ENCODE data around the gene TMED1. TPM values are rescaled to one million over a fixed set of nuclear protein-coding genes. Genes with fewer than 3 reads are reported as not detected.

TMED1 gene
- 42.0 and 48.8 TPM in 2 replicates for total RNA-seq

DNA sequence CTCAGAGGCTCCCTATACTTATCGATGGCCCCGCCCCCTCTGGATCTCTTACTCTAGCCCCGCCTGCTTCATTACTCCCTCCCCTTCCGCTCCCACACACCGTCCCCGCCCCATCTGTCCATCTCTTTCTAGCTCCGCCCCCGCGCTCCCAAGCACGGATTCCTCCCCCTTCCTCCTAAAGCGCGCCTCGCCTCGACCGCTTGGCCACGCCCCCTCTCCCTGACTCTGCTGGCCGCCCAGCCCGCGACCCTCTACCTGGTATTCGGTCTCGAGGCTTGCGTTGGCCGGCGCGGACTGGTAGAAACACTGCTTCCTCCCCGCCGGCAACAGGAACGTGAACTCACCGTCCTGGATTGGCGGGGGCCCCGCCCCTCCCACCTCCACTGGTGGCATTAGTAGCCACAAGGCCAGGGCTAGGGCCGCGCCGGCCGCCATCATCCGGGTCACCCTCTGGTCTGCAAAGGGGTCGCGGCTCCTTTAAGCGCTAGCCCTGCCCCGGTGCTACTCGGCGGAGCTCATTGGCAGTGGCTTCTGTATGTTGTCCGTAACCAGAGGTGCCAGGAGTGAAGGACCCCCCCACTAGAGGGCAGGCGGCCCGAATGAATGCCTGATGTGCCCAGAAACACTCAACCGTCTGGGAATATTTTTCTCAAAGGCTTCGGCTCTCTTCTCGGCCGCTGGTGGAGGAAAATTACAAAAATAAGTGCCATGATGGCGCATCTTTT is at the start of gene TMED1:
Gene TMED1, minus strand, starts transcription at position 459 of the 725 bp plus-strand sequence. Its CDS starts 21 bp downstream, at position 438.

GRCh38 chr19:10870955-10871603 is 35.1 kb upstream of the TMED1 start, which contains the start of gene CARM1:
CARM1 (plus strand) TSS chr19:10871553; CDS start chr19:10871703, 150 bp downstream.

DNA sequence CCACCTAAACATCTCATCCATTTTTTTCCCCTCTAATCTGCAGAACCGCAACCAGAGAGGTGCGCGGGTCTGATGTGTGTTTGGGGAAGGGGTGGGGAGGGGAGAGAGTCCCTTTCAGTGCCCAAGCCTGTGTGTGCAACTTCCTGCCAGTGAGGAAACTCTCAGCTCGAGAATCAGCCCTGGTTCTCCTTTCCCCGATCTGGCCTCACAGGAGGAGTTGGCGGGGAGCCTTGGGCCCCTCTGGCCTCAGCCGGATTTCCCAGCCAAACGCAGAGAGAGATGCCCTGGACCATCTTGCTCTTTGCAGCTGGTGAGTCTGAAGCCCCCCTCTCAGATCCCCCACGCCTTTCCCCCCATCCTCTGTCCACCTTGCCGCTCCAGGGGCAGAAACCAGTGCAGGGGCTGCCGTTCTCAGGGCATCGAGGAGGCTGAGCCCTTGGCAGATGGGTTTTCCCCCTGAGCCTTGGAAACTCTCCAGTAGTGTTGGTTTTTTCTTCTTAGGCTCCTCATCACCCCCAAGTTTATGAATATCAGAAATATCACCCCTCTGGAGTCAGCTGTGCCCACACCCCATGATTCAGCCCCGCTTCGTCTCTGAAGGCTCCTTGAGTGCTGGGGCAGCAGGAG is 12.3 kb upstream of the TMED1 start, which contains the start of gene C19orf38:
Gene C19orf38, plus strand, starts transcription at position 186 of the 627 bp plus-strand sequence. Its CDS starts 94 bp downstream, at position 280.

Other genes starting within 250 kb of the TMED1 start
- 0.13 TPM in 1 of 2 replicates, not detected in the other for gene AP1M2, start 248.9 kb downstream of the TMED1 start, total RNA-seq
- gene SLC44A2, start 210.7 kb downstream of the TMED1 start, total RNA-seq, result 97.8 and 132 TPM in 2 replicates
- 94.9 and 121 TPM in 2 replicates for gene ILF3, start 181.9 kb downstream of the TMED1 start, total RNA-seq
- 21.7 and 29.0 TPM in 2 replicates for gene QTRT1, start 134.8 kb downstream of the TMED1 start, total RNA-seq
- gene DNM2, start 118.1 kb downstream of the TMED1 start, total RNA-seq, result 104 and 122 TPM in 2 replicates
- gene C19orf38, start 12.2 kb upstream of the TMED1 start, total RNA-seq, result 0.65 and 0.86 TPM in 2 replicates
- 34.7 and 45.9 TPM in 2 replicates for gene CARM1, start 35.3 kb upstream of the TMED1 start, total RNA-seq
- gene YIPF2, start 92.4 kb upstream of the TMED1 start, total RNA-seq, result 141 and 150 TPM in 2 replicates
- 25.5 and 31.5 TPM in 2 replicates for gene TIMM29, start 92.6 kb upstream of the TMED1 start, total RNA-seq
- gene SMARCA4, start 124.8 kb upstream of the TMED1 start, total RNA-seq, result 78.0 and 161 TPM in 2 replicates

Measured in smooth muscle cell of the pulmonary artery (primary cell).